HG02870 (cell line): ENCODE measurements around the gene TANGO6.

ENCODE experiments used
- ATAC-seq: cut with Tn5 transposase; IDR thresholded peaks from one replicate; pipeline ENCODE4 v1.9.1; 2021; ENCODE audit warnings: mild to moderate bottlenecking, moderate library complexity; ENCODE audit not compliant: unreplicated experiment

TANGO6 gene

GRCh38 chr16:69133373-69133954, 290.1 kb downstream of the TANGO6 start:
- no peak for ATAC-seq
